Mucosa of descending colon (tissue), 3 donors: Measurements from ENCODE around the gene KRT33A. TPM values are rescaled to one million over a fixed set of nuclear protein-coding genes. Genes with fewer than 3 reads are reported as not detected.

ENCODE experiments used
- ATAC-seq: fragments of 200-7000 bp; cut with Tn5 transposase; one replicate; pipeline ENCODE4 v1.9.1; 2020; ENCODE audit warnings: mild to moderate bottlenecking, moderate library complexity
- DNase-seq, 3 donors: peaks; one replicate each; pipeline ENCODE4 v3.0.0-alpha.2; 2020
- H3K36me3 ChIP-seq: fragments of 200-600 bp; one replicate; pipeline ENCODE4 v1.8.0; 2021; ENCODE audit warnings: low read depth, mild to moderate bottlenecking
- H3K4me1 ChIP-seq: fragments of 200-600 bp; one replicate; pipeline ENCODE4 v1.8.0; 2021; ENCODE audit warnings: low read depth, mild to moderate bottlenecking
- H3K4me3 ChIP-seq: fragments of 200-600 bp; one replicate; pipeline ENCODE4 v1.8.0; 2021; ENCODE audit warnings: mild to moderate bottlenecking
- H3K9me3 ChIP-seq: fragments of 200-600 bp; one replicate; pipeline ENCODE4 v1.8.0; 2021; ENCODE audit warnings: mild to moderate bottlenecking
- intact Hi-C, 2 donors: fragments of 100-400 bp; cut with DNase I in 1 of 2; cut with micrococcal nuclease in 1 of 2; formaldehyde crosslinking; loops; one replicate each; pipeline versions ENCODE4 v1.11.0 to v1.11.1; 2022; cut with DNase I, micrococcal nuclease
- total RNA-seq, 3 donors: library from RNA; stranded (reverse); fragmentation: NEBNext Ultra II Directional in 2 of 3; extraction: Animal tissue kit (Norgen Biotek cat#: 25700) in 2 of 3; gene quantifications; one replicate each; pipeline versions ENCODE4 v1.2.1 to v1.2.4, GENCODE V29; 2021 to 2023
- TF ChIP-seq, protein P1 (sequence below): fragments of 200-600 bp; IDR thresholded peaks from one replicate; pipeline ENCODE4 v1.8.0; 2022; ENCODE audit warnings: antibody characterized with exemption, mild to moderate bottlenecking
- donor health status: DM: no; HTN: no; CAD: no; lungs with moderate emphysema.
- donor health status: DM: no; HTN: no; CAD: no.
- donor health status: DM: no; HTN: yes; CAD: no.

The KRT33A gene
- total RNA-seq, 3 donors from 2014 or later, result not detected

DNA sequence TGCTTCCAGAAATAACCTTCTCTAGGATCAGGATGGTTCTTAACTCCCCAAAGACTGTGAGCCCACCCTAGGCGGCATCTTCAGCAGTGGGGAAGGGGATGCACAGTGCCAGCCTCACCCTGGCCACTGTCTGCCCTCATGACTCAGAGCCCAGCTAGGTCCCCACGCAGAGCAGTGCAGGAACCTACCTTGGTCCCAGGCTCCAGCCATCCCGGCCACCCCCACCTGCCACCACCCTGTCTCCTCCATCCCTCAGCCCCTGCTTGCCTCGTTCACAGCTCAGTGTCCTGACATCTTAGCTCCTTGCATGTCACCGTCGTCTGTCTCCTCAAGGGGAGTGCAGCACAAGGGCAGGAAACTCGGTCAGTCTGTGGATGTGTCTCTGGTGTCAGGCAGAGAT lies 19.0 kb downstream of the KRT33A start:
- intact Hi-C loops, result no loop called here
- H3K9me3 ChIP-seq, result no peaks in the 10 kb centered on the region
- H3K4me1 ChIP-seq, result no peaks in the 10 kb centered on the region
- H3K4me3 ChIP-seq, result no peak overlapping the region
- TF ChIP-seq, protein P1, sequence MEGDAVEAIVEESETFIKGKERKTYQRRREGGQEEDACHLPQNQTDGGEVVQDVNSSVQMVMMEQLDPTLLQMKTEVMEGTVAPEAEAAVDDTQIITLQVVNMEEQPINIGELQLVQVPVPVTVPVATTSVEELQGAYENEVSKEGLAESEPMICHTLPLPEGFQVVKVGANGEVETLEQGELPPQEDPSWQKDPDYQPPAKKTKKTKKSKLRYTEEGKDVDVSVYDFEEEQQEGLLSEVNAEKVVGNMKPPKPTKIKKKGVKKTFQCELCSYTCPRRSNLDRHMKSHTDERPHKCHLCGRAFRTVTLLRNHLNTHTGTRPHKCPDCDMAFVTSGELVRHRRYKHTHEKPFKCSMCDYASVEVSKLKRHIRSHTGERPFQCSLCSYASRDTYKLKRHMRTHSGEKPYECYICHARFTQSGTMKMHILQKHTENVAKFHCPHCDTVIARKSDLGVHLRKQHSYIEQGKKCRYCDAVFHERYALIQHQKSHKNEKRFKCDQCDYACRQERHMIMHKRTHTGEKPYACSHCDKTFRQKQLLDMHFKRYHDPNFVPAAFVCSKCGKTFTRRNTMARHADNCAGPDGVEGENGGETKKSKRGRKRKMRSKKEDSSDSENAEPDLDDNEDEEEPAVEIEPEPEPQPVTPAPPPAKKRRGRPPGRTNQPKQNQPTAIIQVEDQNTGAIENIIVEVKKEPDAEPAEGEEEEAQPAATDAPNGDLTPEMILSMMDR, result no peak
- DNase-seq, result no peak
- no peaks in the 10 kb centered on the region for H3K36me3 ChIP-seq
- no peak for ATAC-seq

DNA sequence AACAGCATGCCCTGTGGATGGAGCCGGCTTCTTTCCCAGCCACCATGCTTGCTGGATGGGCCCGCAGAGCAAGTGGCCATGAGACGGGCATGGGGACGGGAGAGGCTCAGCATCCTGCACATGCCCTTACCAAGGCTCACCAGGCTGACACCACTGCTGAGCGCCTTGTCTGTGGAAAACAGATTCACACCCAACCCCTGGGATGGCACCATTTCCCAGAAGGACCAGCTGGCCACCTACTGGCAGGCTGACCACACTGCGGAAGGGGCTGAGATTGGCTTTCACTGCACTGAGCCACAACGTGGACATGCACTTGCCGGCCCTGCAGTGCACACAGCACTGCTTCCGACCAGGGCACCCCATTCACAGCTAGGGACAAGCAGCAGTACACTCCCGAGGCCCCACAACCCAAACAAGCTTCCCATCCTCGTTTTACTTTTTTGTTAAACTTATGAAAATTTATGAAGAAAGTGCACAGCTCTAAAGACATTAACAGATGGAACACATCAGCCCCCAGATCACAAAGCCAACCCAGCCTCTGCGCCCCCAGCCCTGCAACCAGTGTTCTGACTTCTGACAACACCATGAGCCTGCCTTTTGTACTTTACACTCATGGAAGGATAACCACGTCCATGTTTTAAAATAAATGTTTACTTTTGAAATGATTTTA lies 21.2 kb downstream of the KRT33A start:
- intact Hi-C loops, result no loop called here
- Histone ChIP-seq H3K4me1 (no peaks in the 10 kb centered on the region), H3K4me3 (no peak overlapping the region), H3K9me3 (no peaks in the 10 kb centered on the region), H3K36me3 (no peaks in the 10 kb centered on the region)
- peak; percentile 77 for ATAC-seq
- TF ChIP-seq, protein P1, result peak; percentile 50
- peak in 2 of 3 donors; percentile 67 to 76 for DNase-seq

DNA sequence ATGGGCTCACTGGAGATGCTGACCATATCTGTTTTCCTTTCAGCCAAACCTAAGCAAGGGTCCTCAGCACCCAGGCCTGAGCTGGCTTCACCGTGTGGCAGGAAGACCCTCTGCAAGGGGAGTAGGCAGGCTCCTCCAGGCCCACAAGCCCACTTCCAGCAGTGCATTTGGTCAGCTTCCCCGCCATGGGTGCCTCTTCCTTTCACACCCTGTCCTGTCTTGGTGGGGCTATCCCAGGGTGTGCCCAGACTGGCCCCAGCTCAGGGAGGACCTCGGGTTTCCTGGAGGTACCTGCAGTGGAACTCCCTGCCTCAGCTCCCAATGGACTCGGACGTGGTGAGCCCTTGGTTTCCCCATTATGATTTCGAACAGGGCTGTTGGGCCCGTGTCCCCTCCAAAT lies 22.4 kb downstream of the KRT33A start:
- intact Hi-C loops, result no loop called here
- DNase-seq (peak in 1 of 3 donors; percentile 31), ATAC-seq (no peak)
- no peaks in the 10 kb centered on the region for H3K9me3 ChIP-seq
- no peak overlapping the region for H3K4me3 ChIP-seq
- H3K4me1 ChIP-seq, result no peaks in the 10 kb centered on the region
- no peaks in the 10 kb centered on the region for H3K36me3 ChIP-seq
- TF ChIP-seq, protein P1, result no peak

DNA sequence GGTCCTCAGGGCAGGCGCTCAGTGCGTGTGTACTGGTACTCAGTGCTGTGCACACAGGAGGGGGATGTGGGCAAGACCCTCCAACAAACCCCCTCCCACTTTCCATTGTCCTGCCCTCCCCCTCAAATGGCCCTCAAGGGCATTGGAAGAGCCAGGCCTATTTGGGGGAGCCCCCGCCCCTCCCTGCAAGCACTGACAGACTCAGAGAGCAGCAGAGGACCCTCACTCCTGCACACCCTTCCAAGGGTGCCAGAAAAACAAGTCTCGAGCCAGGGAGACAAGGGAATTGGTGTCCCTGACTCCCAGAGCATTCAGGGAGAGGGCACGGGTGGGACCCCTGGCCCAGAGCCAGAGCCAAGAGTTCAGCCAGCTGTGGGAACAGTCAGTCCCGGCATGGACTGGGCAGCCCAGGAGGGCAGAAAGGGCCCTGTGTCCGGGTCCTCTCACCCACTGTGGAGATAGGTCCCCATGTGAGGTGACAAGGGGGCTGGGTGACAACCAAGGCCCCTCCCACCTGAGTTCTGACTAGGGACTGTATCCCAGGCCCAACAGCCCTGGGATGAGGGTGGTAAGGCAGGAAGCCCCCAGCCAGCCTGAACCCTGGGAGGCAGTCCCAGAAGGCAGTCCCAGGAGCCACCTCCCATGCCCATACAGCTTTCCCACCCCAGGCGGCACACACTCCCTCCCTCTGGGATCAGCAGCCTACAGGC lies 23.1 kb downstream of the KRT33A start:
- TF ChIP-seq, protein P1, result no peak
- intact Hi-C loops, result no loop called here
- ATAC-seq (no peak), DNase-seq (no peak)
- no peaks in the 10 kb centered on the region for H3K9me3 ChIP-seq
- no peak overlapping the region for H3K4me3 ChIP-seq
- H3K4me1 ChIP-seq, result no peaks in the 10 kb centered on the region
- H3K36me3 ChIP-seq, result no peaks in the 10 kb centered on the region

DNA sequence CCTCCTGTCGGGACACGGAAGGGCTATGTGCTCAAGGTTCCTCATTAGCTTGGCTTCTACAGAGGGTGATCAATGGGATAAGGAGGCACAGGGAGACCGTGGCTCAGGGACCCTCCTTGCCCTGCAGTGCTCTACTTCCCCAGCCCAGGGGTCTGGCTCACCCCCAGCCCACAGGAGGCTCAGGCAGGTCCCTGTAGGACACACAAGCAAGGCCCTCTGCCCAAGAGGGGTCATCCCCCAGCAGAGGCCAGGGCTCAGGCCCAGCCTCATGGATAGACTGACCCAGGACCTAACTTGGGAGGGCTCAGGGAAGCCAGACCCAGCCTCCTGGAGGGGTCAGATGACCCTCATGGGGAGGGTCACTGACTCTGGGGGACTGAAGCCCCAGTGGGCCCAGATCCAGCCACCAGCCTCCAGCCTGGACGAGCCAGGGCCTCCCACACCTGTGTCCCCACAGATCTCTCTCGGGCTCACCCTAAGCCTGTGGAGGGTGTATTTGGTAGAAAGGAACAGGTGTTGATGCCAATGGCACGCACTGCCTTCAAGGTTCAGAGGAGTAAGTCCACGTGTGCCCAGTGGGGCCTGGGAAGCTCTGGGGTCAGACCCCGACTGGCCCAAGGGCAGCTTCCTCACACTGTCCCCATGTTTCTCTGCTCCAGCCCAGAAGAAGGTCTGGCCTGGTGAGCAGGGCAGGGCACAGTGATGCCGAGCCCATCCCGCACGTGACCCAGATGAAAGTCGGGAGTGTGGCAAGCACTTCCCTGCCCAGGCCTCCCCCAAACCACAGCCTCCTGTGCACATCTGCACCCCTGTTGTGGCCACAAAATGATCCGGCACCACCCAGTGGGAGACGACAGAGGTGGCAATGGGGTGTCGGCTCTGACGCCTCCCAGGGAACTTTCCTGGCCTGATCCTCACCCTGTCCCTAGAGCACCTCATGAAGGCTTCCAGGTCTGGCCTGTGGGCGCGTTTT lies 24.2 kb downstream of the KRT33A start:
- H3K9me3 ChIP-seq, result no peaks in the 10 kb centered on the region
- H3K4me1 ChIP-seq, result no peaks in the 10 kb centered on the region
- H3K4me3 ChIP-seq, result no peak overlapping the region
- intact Hi-C loops, result no loop called here
- DNase-seq (peak in 1 of 3 donors; percentile 44), ATAC-seq (no peak)
- no peaks in the 10 kb centered on the region for H3K36me3 ChIP-seq
- TF ChIP-seq, protein P1, result no peak
